K562 (cell line): ENCODE data around the gene GAL3ST1. TPM values are rescaled to one million over a fixed set of nuclear protein-coding genes. Genes with fewer than 3 reads are reported as not detected.

Experiments used
- ATAC-seq: fragments of 200-7000 bp; cut with Tn5 transposase; 3 replicates; pipeline ENCODE4 v1.9.1; 2020; ENCODE audit warnings: moderate library complexity
- BruUV-seq: library from RNA; stranded (reverse); fragments of 400-500 nt; replicated peaks from 2 replicates; lab custom pipeline; 2021; lab: Mats Ljungman, UMichigan
- CTCF ChIA-PET: fragments of 300-600 bp; formaldehyde crosslinking; extraction: SDS; loops from one replicate; lab custom pipeline; 2021; ENCODE audit warnings: low intra/inter-chr PET ratio; lab: Yijun Ruan, JAX
- POLR2A ChIA-PET: fragments of 300-600, 350-650 bp; sonication (Branson Sonifier 250); formaldehyde crosslinking; extraction: SDS; loops from one replicate; lab custom pipeline; 2021; ENCODE audit warnings: antibody characterized with exemption, inconsistent platforms; lab: Yijun Ruan, JAX
- DNase-seq, 4 experiments: peaks; one replicate each; pipeline versions ENCODE4 v3.0.0 to v3.0.0-alpha.2; 2011 to 2018; ENCODE audit warnings: low spot score in 3 of 4, mixed read lengths in 3 of 4; ENCODE audit errors: extremely low read depth in 1 of 4
- FAIRE-seq: peaks from 2 replicates; lab custom pipeline; 2011; peaks lifted over from hg19 to GRCh38; lab: Jason Lieb, UNC
- H2AFZ ChIP-seq: 2 replicates; pipeline ENCODE4 v1.6.0; 2011; ENCODE audit warnings: low read depth, low read length, control low read depth, inconsistent platforms
- H3K27ac ChIP-seq: fragments of 200-600 bp; 3 replicates; pipeline ENCODE4 v1.8.0; 2011; ENCODE audit warnings: low read depth, mild to moderate bottlenecking, control low read depth, inconsistent platforms, low read length, moderate library complexity, mixed read lengths; ENCODE audit errors: extremely low read depth
- H3K27me3 ChIP-seq, 2 experiments: fragments of 300-600 bp in 1 of 2; 2 replicates in 1 of 2; 3 replicates in 1 of 2; pipeline versions ENCODE4 v1.6.0 to v1.8.0; 2011; ENCODE audit warnings: inconsistent platforms in 2 of 2, low read length in 2 of 2, mild to moderate bottlenecking in 1 of 2, mixed read lengths in 1 of 2, moderate library complexity in 1 of 2; ENCODE audit not compliant: control insufficient read depth in 2 of 2, insufficient read depth in 2 of 2
- H3K36me3 ChIP-seq: fragments of 300-600 bp; 3 replicates; pipeline ENCODE4 v1.8.0; 2011; ENCODE audit warnings: mild to moderate bottlenecking, low read length, inconsistent platforms; ENCODE audit not compliant: control insufficient read depth, insufficient read depth
- H3K4me1 ChIP-seq, 2 experiments: fragments of 200-600 bp in 1 of 2; replicated peaks in 1 of 2; 2 replicates in 1 of 2; 3 replicates in 1 of 2; pipeline versions ENCODE4 v1.5.1 to v1.8.0; 2011; ENCODE audit warnings: inconsistent platforms in 2 of 2, low read length in 2 of 2, mild to moderate bottlenecking in 1 of 2, mixed read lengths in 1 of 2, moderate library complexity in 1 of 2; ENCODE audit not compliant: control insufficient read depth in 2 of 2, insufficient read depth in 2 of 2
- H3K4me2 ChIP-seq: 2 replicates; pipeline ENCODE4 v1.6.1; 2011; ENCODE audit warnings: low read length, control low read depth, inconsistent platforms, mixed read lengths; ENCODE audit not compliant: insufficient read depth
- H3K4me3 ChIP-seq: fragments of 200-600 bp; sonication (generic), shearing (Covaris generic); 2 replicates; pipeline ENCODE4 v1.5.1; 2016; ENCODE audit warnings: control low read depth, inconsistent platforms
- H3K79me2 ChIP-seq: fragments of 200-600 bp; 3 replicates; pipeline ENCODE4 v1.8.0; 2011; ENCODE audit warnings: low read length, inconsistent platforms; ENCODE audit not compliant: control insufficient read depth, insufficient read depth
- H3K9ac ChIP-seq, 2 experiments: 2 replicates each; pipeline versions ENCODE4 v1.6.0 to v1.6.1; 2011; ENCODE audit warnings: low read depth in 2 of 2, low read length in 2 of 2, control low read depth in 1 of 2, inconsistent platforms in 1 of 2, mild to moderate bottlenecking in 1 of 2, mixed read lengths in 1 of 2; ENCODE audit not compliant: insufficient read depth in 1 of 2
- H3K9me1 ChIP-seq: one replicate; pipeline ENCODE4 v1.6.0; 2011; ENCODE audit warnings: inconsistent platforms, mild to moderate bottlenecking, low read length, moderate library complexity; ENCODE audit not compliant: control insufficient read depth, insufficient read depth
- H3K9me3 ChIP-seq: replicated peaks from 2 replicates; pipeline ENCODE4 v1.5.1; 2011; ENCODE audit warnings: low read depth, low read length, inconsistent platforms; ENCODE audit not compliant: control insufficient read depth, insufficient read depth
- H4K20me1 ChIP-seq: replicated peaks from 2 replicates; pipeline ENCODE4 v1.6.1; 2011; ENCODE audit warnings: low read length, inconsistent platforms, mixed read lengths; ENCODE audit not compliant: control insufficient read depth, insufficient read depth
- DMBX1 ChIP-seq: fragments of 250-450 bp; sonication (Bioruptor Pico); IDR thresholded peaks from 2 replicates; pipeline ENCODE4 v1.8.0; 2022; ENCODE audit warnings: inconsistent platforms, mild to moderate bottlenecking, moderate library complexity, borderline replicate concordance
- FOXO4 ChIP-seq: fragments of 450-650 bp; formaldehyde crosslinking; IDR thresholded peaks from 2 replicates; pipeline ENCODE4 v1.4.0; 2020; ENCODE audit warnings: mild to moderate bottlenecking, moderate library complexity
- HEY1 ChIP-seq: fragments of 250-450 bp; sonication (Bioruptor Pico); IDR thresholded peaks from 2 replicates; pipeline ENCODE4 v1.5.0; 2020; ENCODE audit warnings: mild to moderate bottlenecking, moderate library complexity, borderline replicate concordance
- JUND ChIP-seq, 2 experiments: IDR thresholded peaks; 2 replicates in 1 of 2; 3 replicates in 1 of 2; pipeline ENCODE4 v1.6.1; 2011; ENCODE audit warnings: borderline replicate concordance in 2 of 2, low read depth in 2 of 2, low read length in 2 of 2, improper control_type of control experiment in 1 of 2, missing biosample characterization in 1 of 2, missing genetic modification characterization in 1 of 2, missing genetic modification reagents in 1 of 2
- KLF13 ChIP-seq: fragments of 450-650 bp; IDR thresholded peaks from 2 replicates; pipeline ENCODE4 v1.6.1; 2016; ENCODE audit warnings: missing genetic modification characterization, low read depth, mild to moderate bottlenecking, missing compliant biosample characterization, moderate library complexity, borderline replicate concordance
- PHB ChIP-seq: fragments of 250-450 bp; sonication (Bioruptor Pico); IDR thresholded peaks from 2 replicates; pipeline ENCODE4 v1.5.0; 2021
- PRMT5 ChIP-seq: sonication (generic); formaldehyde crosslinking; IDR thresholded peaks from 2 replicates; pipeline ENCODE4 v1.5.0; 2020; ENCODE audit warnings: missing genetic modification reagents
- PURB ChIP-seq: sonication (generic); formaldehyde crosslinking; IDR thresholded peaks from 2 replicates; pipeline ENCODE4 v1.9.0; 2021; ENCODE audit warnings: low read depth, mild to moderate bottlenecking, missing genetic modification reagents
- RBM15 ChIP-seq: fragments of 200-400 bp; formaldehyde crosslinking; IDR thresholded peaks from 2 replicates; pipeline ENCODE4 v1.6.1; 2018; ENCODE audit warnings: mild to moderate bottlenecking, low read length, moderate library complexity; ENCODE audit not compliant: insufficient read depth
- SRF ChIP-seq, 2 experiments: fragments of 250-450, 450-650 bp in 1 of 2; sonication (Bioruptor Pico) in 1 of 2; sonication (generic) in 1 of 2; formaldehyde crosslinking; IDR thresholded peaks; 2 replicates each; pipeline versions ENCODE4 v1.5.0 to v1.5.1; 2020 to 2022; ENCODE audit warnings: mild to moderate bottlenecking in 1 of 2, missing genetic modification reagents in 1 of 2
- USF2 ChIP-seq: sonication (generic); formaldehyde crosslinking; IDR thresholded peaks from 2 replicates; pipeline ENCODE4 v1.5.0; 2020; ENCODE audit warnings: missing genetic modification reagents
- ZBTB8A ChIP-seq: fragments of 450-650 bp; IDR thresholded peaks from 2 replicates; pipeline ENCODE4 v1.6.1; 2018; ENCODE audit warnings: mild to moderate bottlenecking, moderate library complexity; ENCODE audit not compliant: partially characterized antibody
- ZNF41 ChIP-seq: fragments of 250-450 bp; sonication (Bioruptor Pico); conservative IDR thresholded peaks from 2 replicates; pipeline ENCODE4 v1.4.0; 2020; ENCODE audit warnings: mild to moderate bottlenecking
- ZNF431 ChIP-seq: sonication (generic); formaldehyde crosslinking; IDR thresholded peaks from 2 replicates; pipeline ENCODE4 v1.8.0; 2022; ENCODE audit warnings: mild to moderate bottlenecking, missing genetic modification reagents
- ZNF449 ChIP-seq: fragments of 250-450 bp; sonication (Bioruptor Pico); IDR thresholded peaks from 2 replicates; pipeline ENCODE4 v1.8.0; 2022; ENCODE audit warnings: moderate library complexity, mild to moderate bottlenecking, inconsistent platforms
- ZNF586 ChIP-seq: fragments of 450-650 bp; formaldehyde crosslinking; conservative IDR thresholded peaks from 2 replicates; pipeline ENCODE4 v1.4.0; 2020; ENCODE audit warnings: mild to moderate bottlenecking, moderate library complexity
- WGBS: fragments of 100-300 bp; shearing (Covaris generic); methylation state at CpG from one replicate; pipeline ENCODE4 v1.1.6; 2016; ENCODE audit warnings: low coverage, mixed read lengths; ENCODE audit not compliant: insufficient coverage; ENCODE audit errors: missing lambda C conversion rate; 5-methylcytosine and 5-hydroxymethylcytosine counted together
- in situ Hi-C: fragments of 300-500 bp; cut with MboI; formaldehyde crosslinking; loops from 4 replicates; pipeline ENCODE4 v1.15.0; 2018; ENCODE audit warnings: inconsistent platforms, mixed read lengths
- intact Hi-C: fragments of 100-400 bp; cut with micrococcal nuclease; formaldehyde crosslinking; loops from 2 replicates; pipeline ENCODE4 v1.14.2; 2022
- polyA plus RNA-seq, 8 experiments: library from polyadenylated mRNA; depleted of rRNA in 4 of 8; stranded (reverse) in 5 of 8; unstranded in 3 of 8; fragments of >200 nt; fragmentation: Nextera tagmentation in 2 of 8; fragmentation: Illumina TruSeq in 1 of 8; extraction: Ambion mirVana in 2 of 8; extraction: Trizol in 1 of 8; gene quantifications; 2 replicates each; pipeline versions ENCODE4 v1.2.1 to v1.2.3, GENCODE V29; 2011 to 2014; ENCODE audit warnings: inconsistent platforms in 1 of 8, missing spikeins in 1 of 8
- total RNA-seq, 7 experiments: library from RNA; depleted of rRNA in 6 of 7; stranded (reverse); fragments of >200 nt in 6 of 7; fragmentation: Illumina TruSeq in 2 of 7; extraction: Trizol in 2 of 7; gene quantifications; 2 replicates each; pipeline versions ENCODE4 v1.2.1 to v1.2.3, GENCODE V29; 2011 to 2021; ENCODE audit warnings: low replicate concordance in 1 of 7

The GAL3ST1 gene
- total and polyA plus RNA-seq, 9 of the 15 experiments (the other 6 are each of a cell fraction or from before 2014, with no cell fraction given), result 0.03 to 1.9 (median 0.33) TPM; not detected in 1

- Histone ChIP-seq H3K27ac (no peak overlapping the region), H3K9me3 (no peaks in the 10 kb centered on the region), H3K79me2 (no peaks in the 10 kb centered on the region), H3K4me1 (no peaks in the 10 kb centered on the region; a peak in 2 of 5 replicates), H3K9ac (no peak overlapping the region), H3K4me2 (no peak overlapping the region), H3K4me3 (no peak overlapping the region), H3K9me1 (no peaks in the 10 kb centered on the region)
- CTCF ChIA-PET, result no interaction called here
- in situ Hi-C loops, result no loop called here
- no TSS peak for BruUV-seq
- DNase-seq, result no peak
- intact Hi-C loops, result no loop called here
- POLR2A ChIA-PET, result no interaction called here
- no peak for FAIRE-seq
- no peak for TF ChIP-seq PURB (CRISPR knock-in tag)
- no peak for TF ChIP-seq ZNF449 (CRISPR knock-in tag)
- no peak for TF ChIP-seq KLF13 (tag)
- no peak for TF ChIP-seq SRF (CRISPR knock-in tag; IDR thresholded peaks at IDR 0.05)
- no peak for TF ChIP-seq PHB (CRISPR knock-in tag)
- TF ChIP-seq ZNF431 (CRISPR knock-in tag), result no peak
- TF ChIP-seq FOXO4 (CRISPR knock-in tag), result no peak
- TF ChIP-seq PRMT5 (CRISPR knock-in tag), result no peak
- no peak for TF ChIP-seq RBM15
- no peak for TF ChIP-seq ZNF41 (CRISPR knock-in tag)
- TF ChIP-seq ZBTB8A, result no peak
- no peak for TF ChIP-seq DMBX1
- no peak for TF ChIP-seq HEY1 (CRISPR knock-in tag)
- TF ChIP-seq USF2 (CRISPR knock-in tag), result no peak
- no peak for TF ChIP-seq ZNF586 (CRISPR knock-in tag)
- no peak for TF ChIP-seq JUND (IDR thresholded peaks at IDR 0.05; ENCODE audit: borderline replicate concordance, low read depth, low read length)
- no peak for TF ChIP-seq JUND (tag; IDR thresholded peaks at IDR 0.05; ENCODE audit: borderline replicate concordance, low read depth, low read length)
- TF ChIP-seq, all 486 proteins: peak for 0
- H3K36me3 ChIP-seq, result no peaks in the 10 kb centered on the region
- no peak for ATAC-seq
- 57% methylated on average over 1 of the region's 4 CpGs for WGBS
- no peaks in the 10 kb centered on the region for H3K27me3 ChIP-seq
- no peaks in the 10 kb centered on the region for H4K20me1 ChIP-seq
- no peak overlapping the region for H2AFZ ChIP-seq
Measured at GRCh38 chr22:30535182-30535581, 39.3 kb downstream of the GAL3ST1 start.
